ENCODE results near the gene PTPRE. TPM values are rescaled to one million over a fixed set of nuclear protein-coding genes. Genes with fewer than 3 reads are reported as not detected.
"Not testable (repeated sequence)": the region's sequence is repeated elsewhere in the genome, so short reads cannot be mapped to it uniquely, and the experiment has no call there.

The PTPRE gene
- total RNA-seq, 4 donors from 2014 or later, result 28.1 to 89.7 (median 54.2) TPM

GRCh38 chr10:127984945-127985344, 78.0 kb downstream of the PTPRE start:
- no peak for DNase-seq (ENCODE audit: low spot score)
- no peak for TF ChIP-seq CTCF (IDR thresholded peaks at IDR 0.05)
- ATAC-seq (ENCODE audit: low FRiP score), result no peak

DNA sequence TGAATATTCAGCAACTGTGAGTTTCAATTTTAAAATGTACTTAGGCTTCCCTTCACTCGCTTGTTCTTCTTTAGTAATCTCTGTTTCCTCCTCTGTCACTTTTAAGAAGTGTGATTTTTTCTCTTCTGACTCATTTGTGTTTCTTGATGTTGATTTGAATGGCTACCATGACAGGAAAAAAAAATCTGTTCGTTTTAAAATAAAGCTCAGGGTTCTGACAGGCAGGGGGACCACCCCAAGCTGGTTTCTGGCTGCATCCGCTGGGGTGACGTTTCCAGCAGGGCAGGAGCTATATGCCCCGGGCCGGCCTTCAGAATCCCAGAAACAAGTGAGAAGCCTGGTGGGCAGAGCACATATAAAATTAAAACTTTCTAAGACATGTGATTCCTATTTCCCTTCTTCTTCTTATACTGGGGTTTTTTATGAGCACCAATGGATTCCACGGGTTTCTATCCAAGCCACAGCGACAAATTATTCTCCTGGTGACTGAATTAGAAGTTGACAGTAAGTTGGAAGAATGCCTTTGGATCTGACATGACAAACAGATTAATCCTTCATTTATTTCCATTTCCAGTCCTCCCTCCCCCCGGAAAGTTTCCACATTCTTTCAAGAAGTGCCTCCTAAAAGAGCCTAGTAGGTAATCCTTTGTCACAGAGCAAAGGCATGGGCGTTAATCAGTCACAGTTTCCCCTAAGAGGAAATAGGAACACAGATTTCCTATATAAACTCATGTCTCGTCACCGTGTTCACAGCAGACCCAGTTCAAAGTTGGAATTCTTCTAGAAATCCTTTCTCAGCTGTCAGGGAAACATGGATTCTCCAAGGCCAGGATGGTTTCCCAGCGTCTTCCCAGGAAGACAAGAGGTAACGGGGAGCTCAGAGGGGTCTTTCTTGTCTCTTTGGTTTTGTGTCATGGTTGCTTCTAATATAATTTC, 79.9 kb downstream of the PTPRE start:
- no peak for TF ChIP-seq CTCF (IDR thresholded peaks at IDR 0.05)
- ATAC-seq (ENCODE audit: low FRiP score) (no peak), DNase-seq (ENCODE audit: low spot score) (no peak)

DNA sequence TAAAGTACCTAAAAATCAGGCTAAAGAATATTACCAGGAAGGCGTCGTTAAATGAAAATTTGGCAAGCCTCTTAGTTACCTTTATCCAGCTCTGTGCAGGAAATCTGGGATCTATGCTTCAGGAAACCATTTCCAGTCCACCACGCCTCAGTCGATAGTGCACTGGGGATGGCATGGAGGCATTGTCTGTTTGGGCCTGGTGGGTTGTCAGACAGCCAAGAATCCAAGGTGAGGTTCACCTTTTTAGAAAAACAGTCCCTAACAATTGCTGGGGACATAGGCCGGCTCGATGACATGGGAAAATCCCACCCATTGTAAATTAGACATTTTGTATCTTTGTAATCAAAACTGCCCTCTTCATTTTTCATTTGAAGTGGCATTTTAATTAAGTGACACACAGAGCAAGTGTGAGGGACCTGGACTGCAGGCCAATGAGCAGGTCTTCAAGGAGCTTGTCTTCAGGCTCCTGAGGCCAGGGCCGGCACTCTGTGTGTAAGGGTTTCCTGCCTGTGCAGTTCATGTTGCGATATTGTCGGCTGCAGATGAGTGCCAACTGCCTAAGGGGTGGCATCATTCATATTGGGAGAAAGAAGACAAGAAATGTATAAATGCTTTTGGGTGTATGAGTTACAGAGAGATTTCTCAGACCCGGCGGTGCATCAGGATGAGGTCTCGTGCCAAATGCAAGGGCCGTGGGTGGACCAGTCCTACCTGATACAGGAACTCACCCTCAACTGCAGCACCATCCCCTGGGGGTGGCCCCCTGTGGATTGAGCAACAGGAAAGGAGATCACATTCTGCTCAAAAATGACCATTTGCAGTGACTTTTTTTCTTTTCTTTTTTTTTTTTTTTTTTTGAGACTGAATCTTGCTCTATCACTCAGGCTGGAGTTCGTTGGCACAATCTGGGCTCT, 80.8 kb downstream of the PTPRE start:
- ATAC-seq (ENCODE audit: low FRiP score), result no peak
- no peak for DNase-seq (ENCODE audit: low spot score)
- no peak for TF ChIP-seq CTCF (IDR thresholded peaks at IDR 0.05)

- ATAC-seq (ENCODE audit: low FRiP score), result no peak
- no peak for DNase-seq (ENCODE audit: low spot score)
- TF ChIP-seq CTCF (IDR thresholded peaks at IDR 0.05), result no peak
Observed at GRCh38 chr10:127989481-127990012, 82.6 kb downstream of the PTPRE start.

GRCh38 chr10:127990132-127990788, 83.4 kb downstream of the PTPRE start:
- DNase-seq (ENCODE audit: low spot score); ATAC-seq (ENCODE audit: low FRiP score): not testable (repeated sequence)

- TF ChIP-seq CTCF (IDR thresholded peaks at IDR 0.05), result no peak
- ATAC-seq (ENCODE audit: low FRiP score), result peak; percentile 89
- DNase-seq (ENCODE audit: low spot score), result no peak
Observed at GRCh38 chr10:127990846-127991542, 84.1 kb downstream of the PTPRE start.

All from omental fat pad (tissue), 4 donors.